Smooth muscle cell (in vitro differentiated cells): ENCODE results near the gene MPPED2. TPM values are rescaled to one million over a fixed set of nuclear protein-coding genes. Genes with fewer than 3 reads are reported as not detected.
"Not testable (repeated sequence)": the region's sequence is repeated elsewhere in the genome, so short reads cannot be mapped to it uniquely, and the experiment has no call there.

Experiments used
- DNase-seq: peaks from one replicate; lab custom pipeline; 2025; ENCODE audit not compliant: unreplicated experiment; lab: John Stamatoyannopoulos, UW
- H2AFZ ChIP-seq: fragments of 200-600 bp; sonication (generic); 2 replicates; pipeline ENCODE4 v1.6.0; 2016; ENCODE audit warnings: antibody characterized with exemption, low read depth, mild to moderate bottlenecking
- H3F3A ChIP-seq: fragments of 200-600 bp; sonication (generic); 2 replicates; pipeline ENCODE4 v1.6.0; 2017; ENCODE audit warnings: antibody characterized with exemption, low read depth
- H3K27ac ChIP-seq: fragments of 200-600 bp; sonication (generic); 2 replicates; pipeline ENCODE4 v1.5.1; 2016; ENCODE audit warnings: low read depth, mild to moderate bottlenecking
- H3K27me3 ChIP-seq: fragments of 200-600 bp; sonication (generic); 2 replicates; pipeline ENCODE4 v1.6.1; 2016; ENCODE audit warnings: low read depth, mild to moderate bottlenecking
- H3K36me3 ChIP-seq: fragments of 200-600 bp; sonication (generic); 2 replicates; pipeline ENCODE4 v1.5.1; 2016; ENCODE audit warnings: low read depth
- H3K4me1 ChIP-seq: fragments of 200-600 bp; sonication (generic); 2 replicates; pipeline ENCODE4 v1.5.1; 2016; ENCODE audit warnings: low read depth
- H3K4me2 ChIP-seq: fragments of 200-600 bp; sonication (generic); 2 replicates; pipeline ENCODE4 v1.6.0; 2016; ENCODE audit warnings: mild to moderate bottlenecking
- H3K4me3 ChIP-seq: fragments of 200-600 bp; sonication (generic); 2 replicates; pipeline ENCODE4 v1.5.1; 2016; ENCODE audit warnings: mild to moderate bottlenecking
- H3K79me2 ChIP-seq: fragments of 200-600 bp; sonication (generic); 2 replicates; pipeline ENCODE4 v1.6.0; 2016; ENCODE audit warnings: low read depth, mild to moderate bottlenecking
- H3K9ac ChIP-seq: fragments of 200-600 bp; sonication (generic); 2 replicates; pipeline ENCODE4 v1.6.0; 2016; ENCODE audit warnings: low read depth
- H3K9me3 ChIP-seq: fragments of 200-600 bp; sonication (generic); replicated peaks from 2 replicates; pipeline ENCODE4 v1.5.1; 2016; ENCODE audit warnings: low read depth
- H4K20me1 ChIP-seq: fragments of 200-600 bp; sonication (generic); 2 replicates; pipeline ENCODE4 v1.6.0; 2016; ENCODE audit warnings: low read depth
- WGBS: methylation state at CpG from one replicate; pipeline ENCODE4 v1.1.7; 2016; ENCODE audit warnings: low lambda C conversion rate; 5-methylcytosine and 5-hydroxymethylcytosine counted together
- polyA plus RNA-seq: library from polyadenylated mRNA; unstranded; fragments of >200 nt; fragmentation: Nextera tagmentation; extraction: Ambion mirVana; gene quantifications from 2 replicates; pipeline ENCODE4 v1.2.1, GENCODE V29; 2016
- total RNA-seq: library from RNA; depleted of rRNA; stranded (reverse); fragments of >200 nt; gene quantifications from 2 replicates; pipeline ENCODE4 v1.2.3, GENCODE V29; 2014
- TF ChIP-seq, protein P1 (sequence below): fragments of 200-600 bp; sonication (generic); IDR thresholded peaks from 2 replicates; pipeline ENCODE4 v1.5.1; 2017; ENCODE audit warnings: borderline replicate concordance, mild to moderate bottlenecking, antibody characterized with exemption; ENCODE audit not compliant: insufficient read depth, poor library complexity, severe bottlenecking

The MPPED2 gene
- total and polyA plus RNA-seq, 2 experiments from 2014 or later: 0.82 to 1.4 TPM

GRCh38 chr11:30560206-30561106 is 25.7 kb downstream of the MPPED2 start:
- no peak for DNase-seq
- Histone ChIP-seq H3K36me3 (no peaks in the 10 kb centered on the region), H3K79me2 (no peaks in the 10 kb centered on the region), H3K4me2 (peak overlapping the region; percentile 18), H3F3A (no peaks in the 10 kb centered on the region), H3K9me3 (no peaks in the 10 kb centered on the region), H2AFZ (no peak overlapping the region), H3K27ac (no peak overlapping the region), H3K4me3 (no peak overlapping the region), H3K4me1 (no peaks in the 10 kb centered on the region), H4K20me1 (no peaks in the 10 kb centered on the region), H3K9ac (no peak overlapping the region), H3K27me3 (no peaks in the 10 kb centered on the region)
- 46% methylated on average over 7 of the region's 7 CpGs for WGBS
- TF ChIP-seq, protein P1, sequence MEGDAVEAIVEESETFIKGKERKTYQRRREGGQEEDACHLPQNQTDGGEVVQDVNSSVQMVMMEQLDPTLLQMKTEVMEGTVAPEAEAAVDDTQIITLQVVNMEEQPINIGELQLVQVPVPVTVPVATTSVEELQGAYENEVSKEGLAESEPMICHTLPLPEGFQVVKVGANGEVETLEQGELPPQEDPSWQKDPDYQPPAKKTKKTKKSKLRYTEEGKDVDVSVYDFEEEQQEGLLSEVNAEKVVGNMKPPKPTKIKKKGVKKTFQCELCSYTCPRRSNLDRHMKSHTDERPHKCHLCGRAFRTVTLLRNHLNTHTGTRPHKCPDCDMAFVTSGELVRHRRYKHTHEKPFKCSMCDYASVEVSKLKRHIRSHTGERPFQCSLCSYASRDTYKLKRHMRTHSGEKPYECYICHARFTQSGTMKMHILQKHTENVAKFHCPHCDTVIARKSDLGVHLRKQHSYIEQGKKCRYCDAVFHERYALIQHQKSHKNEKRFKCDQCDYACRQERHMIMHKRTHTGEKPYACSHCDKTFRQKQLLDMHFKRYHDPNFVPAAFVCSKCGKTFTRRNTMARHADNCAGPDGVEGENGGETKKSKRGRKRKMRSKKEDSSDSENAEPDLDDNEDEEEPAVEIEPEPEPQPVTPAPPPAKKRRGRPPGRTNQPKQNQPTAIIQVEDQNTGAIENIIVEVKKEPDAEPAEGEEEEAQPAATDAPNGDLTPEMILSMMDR: no peak

DNA sequence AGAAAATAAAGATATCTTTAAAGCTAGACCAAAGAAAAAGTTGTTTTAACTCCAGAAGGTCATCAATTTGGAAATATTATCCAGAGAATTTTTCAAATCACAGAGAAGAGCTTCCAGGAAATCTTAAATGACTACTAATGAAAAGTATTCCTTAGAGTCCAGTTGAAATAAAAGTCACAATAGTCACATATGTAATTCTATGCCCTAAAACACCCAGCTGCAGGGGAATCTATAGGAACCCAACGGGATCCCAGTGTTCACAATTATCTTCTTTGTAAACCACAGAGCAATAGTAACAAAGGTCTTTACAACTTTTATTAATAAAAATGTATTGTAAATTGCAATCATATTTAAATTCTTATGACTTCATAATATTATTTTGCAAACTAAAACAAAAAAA is 27.1 kb downstream of the MPPED2 start:
- Histone ChIP-seq H2AFZ (no peak overlapping the region), H4K20me1 (no peaks in the 10 kb centered on the region), H3K9me3 (no peaks in the 10 kb centered on the region), H3K27me3 (no peaks in the 10 kb centered on the region), H3K4me2 (no peak overlapping the region), H3F3A (no peaks in the 10 kb centered on the region), H3K36me3 (no peaks in the 10 kb centered on the region), H3K4me3 (no peak overlapping the region), H3K79me2 (no peaks in the 10 kb centered on the region), H3K9ac (no peak overlapping the region), H3K4me1 (no peaks in the 10 kb centered on the region), H3K27ac (no peak overlapping the region)
- 78% methylated on average over 1 of the region's 1 CpG for WGBS
- DNase-seq: no peak
- TF ChIP-seq, protein P1: no peak

GRCh38 chr11:30554587-30554986 is 31.6 kb downstream of the MPPED2 start:
- H2AFZ ChIP-seq, DNase-seq, H3K9me3 ChIP-seq, H3K36me3 ChIP-seq, H4K20me1 ChIP-seq, H3K4me1 ChIP-seq, H3F3A ChIP-seq, H3K27me3 ChIP-seq, H3K9ac ChIP-seq, H3K27ac ChIP-seq, H3K4me2 ChIP-seq, H3K79me2 ChIP-seq, H3K4me3 ChIP-seq: not testable (repeated sequence)
- 74% methylated on average over 6 of the region's 6 CpGs for WGBS

DNA sequence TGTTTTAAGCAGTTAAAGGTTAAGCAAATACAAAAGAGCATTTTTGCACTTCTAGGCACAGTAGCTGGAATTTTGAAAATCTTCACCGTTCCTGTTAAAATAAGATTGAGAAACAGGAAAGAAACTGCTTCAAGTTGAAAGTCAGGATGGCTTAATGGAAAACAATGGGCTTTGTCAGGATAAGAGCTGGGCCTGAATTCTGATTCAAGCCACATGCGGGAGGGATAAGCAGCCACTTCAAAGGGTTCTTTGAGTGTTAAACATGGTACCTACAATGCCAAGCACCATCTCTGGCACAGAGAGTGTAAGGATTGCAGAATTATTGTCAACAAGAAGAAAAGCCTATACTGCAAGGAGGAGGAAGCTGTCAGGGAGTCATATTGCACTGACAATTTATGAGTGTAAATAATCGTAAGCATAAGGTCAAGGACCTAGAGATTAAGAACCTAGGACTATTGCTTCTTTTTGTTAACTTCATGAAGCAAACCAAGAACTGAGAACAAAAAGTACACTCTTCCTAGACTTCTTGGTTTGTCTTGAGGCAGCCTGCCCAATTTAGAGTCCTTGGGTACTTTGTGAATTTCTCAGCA is 32.5 kb downstream of the MPPED2 start:
- Histone ChIP-seq H4K20me1 (no peaks in the 10 kb centered on the region), H3K27me3 (no peaks in the 10 kb centered on the region), H3K4me2 (no peak overlapping the region), H3F3A (no peaks in the 10 kb centered on the region), H3K9ac (no peak overlapping the region), H2AFZ (no peak overlapping the region), H3K27ac (no peak overlapping the region), H3K9me3 (no peaks in the 10 kb centered on the region), H3K36me3 (no peaks in the 10 kb centered on the region), H3K4me1 (no peaks in the 10 kb centered on the region), H3K79me2 (no peaks in the 10 kb centered on the region), H3K4me3 (no peak overlapping the region)
- 42% methylated on average over 3 of the region's 3 CpGs for WGBS
- TF ChIP-seq, protein P1: no peak
- no peak for DNase-seq
